ENCODE measurements around the gene R3HDM2.

- TF ChIP-seq CTCF (IDR thresholded peaks at IDR 0.05; ENCODE audit: low read depth, low read length, missing input control) (no peak), REST (IDR thresholded peaks at IDR 0.05) (no peak), ATF3 (IDR thresholded peaks at IDR 0.05) (no peak), FOXA1 (IDR thresholded peaks at IDR 0.05) (no peak), ZBTB33 (IDR thresholded peaks at IDR 0.05) (no peak), MAX (IDR thresholded peaks at IDR 0.05) (no peak), YY1 (IDR thresholded peaks at IDR 0.05) (no peak), JUND (IDR thresholded peaks at IDR 0.05) (no peak), EGR1 (IDR thresholded peaks at IDR 0.05; ENCODE audit: low read depth in 2 of 2) (no peak), SP1 (IDR thresholded peaks at IDR 0.05) (no peak), RXRA (IDR thresholded peaks at IDR 0.05) (no peak), GABPA (IDR thresholded peaks at IDR 0.05 in 1 of 2, conservative IDR thresholded peaks at IDR 0.05 in 1 of 2) (no peak)
These were observed 24.7 kb upstream of the R3HDM2 start for GRCh38 chr12:57455374-57456144.

All from liver (tissue), 3 donors.